CD4-positive, alpha-beta T cell treated with Interferon gamma for 1 hour (primary cell): ENCODE results near the gene NARS2.
"Not testable (repeated sequence)": the region's sequence is repeated elsewhere in the genome, so short reads cannot be mapped to it uniquely, and the experiment has no call there.

Source experiments
- DNase-seq: peaks from one replicate; pipeline ENCODE4 v3.0.0-alpha.2; 2020

The NARS2 gene

GRCh38 chr11:78575478-78575877 lies 814 bp upstream of the NARS2 start:
- no peak for DNase-seq

- no peak for DNase-seq
Measured at GRCh38 chr11:78573681-78574080, 983 bp downstream of the NARS2 start.

- no peak for DNase-seq
Measured at GRCh38 chr11:78573271-78573670, 1.4 kb downstream of the NARS2 start.

GRCh38 chr11:78572394-78572793 lies 2.3 kb downstream of the NARS2 start:
- DNase-seq: no peak

GRCh38 chr11:78570031-78570430 lies 4.6 kb downstream of the NARS2 start:
- no peak for DNase-seq

- no peak for DNase-seq
Measured at GRCh38 chr11:78567209-78567608, 7.5 kb downstream of the NARS2 start.

GRCh38 chr11:78564490-78565467 lies 9.9 kb downstream of the NARS2 start:
- DNase-seq: no peak

GRCh38 chr11:78564037-78564436 lies 10.6 kb downstream of the NARS2 start:
- not testable (repeated sequence) for DNase-seq

- DNase-seq: not testable (repeated sequence)
Measured at GRCh38 chr11:78563090-78563489, 11.6 kb downstream of the NARS2 start.

- DNase-seq: no peak
Measured at GRCh38 chr11:78562398-78562797, 12.3 kb downstream of the NARS2 start.

GRCh38 chr11:78560826-78561484 lies 13.7 kb downstream of the NARS2 start:
- DNase-seq: no peak

- no peak for DNase-seq
Measured at GRCh38 chr11:78560153-78560552, 14.5 kb downstream of the NARS2 start.

GRCh38 chr11:78557236-78557635 lies 17.4 kb downstream of the NARS2 start:
- no peak for DNase-seq

GRCh38 chr11:78555592-78555991 lies 19.1 kb downstream of the NARS2 start:
- no peak for DNase-seq

- DNase-seq: no peak
Measured at GRCh38 chr11:78552881-78553280, 21.8 kb downstream of the NARS2 start.

GRCh38 chr11:78552139-78552538 lies 22.5 kb downstream of the NARS2 start:
- DNase-seq: not testable (repeated sequence)

- DNase-seq: no peak
Measured at GRCh38 chr11:78551066-78551465, 23.6 kb downstream of the NARS2 start.

- DNase-seq: no peak
Measured at GRCh38 chr11:78549624-78550409, 24.8 kb downstream of the NARS2 start.

GRCh38 chr11:78548911-78549590 lies 25.6 kb downstream of the NARS2 start:
- no peak for DNase-seq

GRCh38 chr11:78547931-78548705 lies 26.5 kb downstream of the NARS2 start:
- no peak for DNase-seq

GRCh38 chr11:78542007-78542406 lies 32.7 kb downstream of the NARS2 start:
- no peak for DNase-seq

- DNase-seq: no peak
Measured at GRCh38 chr11:78541537-78541936, 33.1 kb downstream of the NARS2 start.
